ENCODE measurements around the gene NBPF11. TPM values are rescaled to one million over a fixed set of nuclear protein-coding genes. Genes with fewer than 3 reads are reported as not detected.
"Not testable (repeated sequence)": the region's sequence is repeated elsewhere in the genome, so short reads cannot be mapped to it uniquely, and the experiment has no call there.

NBPF11 gene
- total RNA-seq, 2 donors from 2014 or later: 21.1 to 24.7 TPM

DNA sequence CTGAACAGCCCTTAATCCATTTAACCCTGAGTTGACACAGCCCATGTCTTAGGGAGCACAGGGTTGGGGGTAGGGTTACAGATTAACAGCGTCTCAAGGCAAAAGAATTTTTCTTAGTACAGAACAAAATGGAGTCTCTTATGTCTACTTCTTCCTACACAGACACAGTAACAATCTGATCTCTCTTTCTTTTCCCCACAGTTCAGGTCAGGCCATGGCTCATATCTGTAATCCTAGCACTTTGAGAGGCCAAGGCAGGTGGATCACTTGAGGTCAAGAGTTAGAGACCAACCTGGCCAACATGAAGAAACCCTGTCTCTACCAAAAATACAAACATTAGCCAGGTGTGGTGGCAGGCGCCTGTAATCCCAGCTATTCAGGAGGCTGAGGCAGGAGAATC is 13.5 kb downstream of the NBPF11 start:
- not testable (repeated sequence) for H3K4me3 Mint-ChIP-seq; H3K4me1 Mint-ChIP-seq; H3K27me3 Mint-ChIP-seq (ENCODE audit: insufficient read depth); H3K4me3 ChIP-seq (ENCODE audit: low read length); H3K27ac ChIP-seq (ENCODE audit: low read depth, low read length); H3K9me3 ChIP-seq (ENCODE audit: control insufficient read depth, low read length); H3K9ac ChIP-seq (ENCODE audit: extremely low read depth, low read length, poor library complexity, severe bottlenecking); H3K9me3 Mint-ChIP-seq; H3K4me1 ChIP-seq (ENCODE audit: control insufficient read depth, insufficient read depth, low read length); DNase-seq; H3K27me3 ChIP-seq (ENCODE audit: control insufficient read depth, insufficient read depth, low read length, poor library complexity, severe bottlenecking); H3K27ac Mint-ChIP-seq; H3K36me3 ChIP-seq (ENCODE audit: control insufficient read depth, insufficient read depth, low read length)
- peaks cover 17% of the 10 kb centered on the region for H3K36me3 Mint-ChIP-seq (ENCODE audit: low read depth)
- no CpG with 5 or more reads among the region's 2 CpGs for WGBS, 2 experiments (ENCODE audit: insufficient coverage in 1 of 2, insufficient read length in 1 of 2)

DNA sequence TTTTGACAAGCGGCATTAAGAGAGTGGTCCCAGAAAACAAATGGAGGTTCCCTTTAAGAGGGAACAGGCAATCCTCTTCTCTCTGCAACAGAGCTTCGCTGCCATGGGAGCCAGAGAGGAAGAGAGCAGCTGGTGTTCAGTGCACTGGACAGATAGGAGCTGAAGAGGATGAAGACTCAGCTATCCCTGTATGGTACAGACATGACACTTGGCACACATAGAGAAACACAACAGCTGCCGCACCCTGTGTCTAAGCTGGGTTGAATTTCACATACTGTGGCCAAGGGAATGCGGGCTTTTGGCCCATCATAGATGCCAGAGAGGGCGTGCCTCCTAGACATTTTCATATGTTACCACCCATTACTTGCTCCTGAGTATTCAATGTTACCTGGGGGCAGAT is 29.7 kb downstream of the NBPF11 start:
- H3K4me3 ChIP-seq (ENCODE audit: low read length); H3K27me3 ChIP-seq (ENCODE audit: control insufficient read depth, insufficient read depth, low read length, poor library complexity, severe bottlenecking); H3K27ac ChIP-seq (ENCODE audit: low read depth, low read length); H3K9me3 ChIP-seq (ENCODE audit: control insufficient read depth, low read length); H3K9me3 Mint-ChIP-seq; H3K36me3 ChIP-seq (ENCODE audit: control insufficient read depth, insufficient read depth, low read length); H3K4me1 Mint-ChIP-seq; H3K4me3 Mint-ChIP-seq; H3K9ac ChIP-seq (ENCODE audit: extremely low read depth, low read length, poor library complexity, severe bottlenecking); DNase-seq; H3K27ac Mint-ChIP-seq; H3K27me3 Mint-ChIP-seq (ENCODE audit: insufficient read depth); H3K4me1 ChIP-seq (ENCODE audit: control insufficient read depth, insufficient read depth, low read length): not testable (repeated sequence)
- WGBS, 2 experiments (ENCODE audit: insufficient coverage in 1 of 2, insufficient read length in 1 of 2): 93 to 100% methylated on average over 2 to 3 of the region's 5 CpGs
- H3K36me3 Mint-ChIP-seq (ENCODE audit: low read depth): peaks cover 18% of the 10 kb centered on the region

DNA sequence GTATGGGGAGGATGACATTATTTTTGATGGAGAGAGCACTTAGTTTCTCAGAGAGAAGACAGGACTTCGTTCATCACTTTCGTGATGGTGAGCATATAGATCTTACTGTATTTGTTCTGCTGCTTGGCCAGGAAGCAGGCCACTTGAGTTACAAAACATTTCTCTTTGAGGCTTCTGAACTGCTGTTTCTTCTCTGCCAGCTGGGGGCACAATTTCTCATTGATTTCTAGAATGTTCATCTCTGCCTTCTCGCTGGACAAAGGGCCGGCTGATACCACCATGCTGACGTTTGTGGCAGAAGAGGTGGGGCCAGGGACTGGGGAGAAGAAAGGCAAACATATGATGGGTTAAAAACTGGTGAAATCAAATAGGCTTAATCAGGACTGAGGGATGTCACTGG is 31.7 kb downstream of the NBPF11 start:
- peaks cover 15% of the 10 kb centered on the region for H3K36me3 Mint-ChIP-seq (ENCODE audit: low read depth)
- H3K9me3 ChIP-seq (ENCODE audit: control insufficient read depth, low read length); H3K9ac ChIP-seq (ENCODE audit: extremely low read depth, low read length, poor library complexity, severe bottlenecking); H3K27ac Mint-ChIP-seq; DNase-seq; H3K36me3 ChIP-seq (ENCODE audit: control insufficient read depth, insufficient read depth, low read length); H3K27me3 Mint-ChIP-seq (ENCODE audit: insufficient read depth); H3K4me3 ChIP-seq (ENCODE audit: low read length); H3K4me1 Mint-ChIP-seq; H3K27ac ChIP-seq (ENCODE audit: low read depth, low read length); H3K27me3 ChIP-seq (ENCODE audit: control insufficient read depth, insufficient read depth, low read length, poor library complexity, severe bottlenecking); H3K9me3 Mint-ChIP-seq; H3K4me3 Mint-ChIP-seq; H3K4me1 ChIP-seq (ENCODE audit: control insufficient read depth, insufficient read depth, low read length): not testable (repeated sequence)
- TF ChIP-seq, protein P1, sequence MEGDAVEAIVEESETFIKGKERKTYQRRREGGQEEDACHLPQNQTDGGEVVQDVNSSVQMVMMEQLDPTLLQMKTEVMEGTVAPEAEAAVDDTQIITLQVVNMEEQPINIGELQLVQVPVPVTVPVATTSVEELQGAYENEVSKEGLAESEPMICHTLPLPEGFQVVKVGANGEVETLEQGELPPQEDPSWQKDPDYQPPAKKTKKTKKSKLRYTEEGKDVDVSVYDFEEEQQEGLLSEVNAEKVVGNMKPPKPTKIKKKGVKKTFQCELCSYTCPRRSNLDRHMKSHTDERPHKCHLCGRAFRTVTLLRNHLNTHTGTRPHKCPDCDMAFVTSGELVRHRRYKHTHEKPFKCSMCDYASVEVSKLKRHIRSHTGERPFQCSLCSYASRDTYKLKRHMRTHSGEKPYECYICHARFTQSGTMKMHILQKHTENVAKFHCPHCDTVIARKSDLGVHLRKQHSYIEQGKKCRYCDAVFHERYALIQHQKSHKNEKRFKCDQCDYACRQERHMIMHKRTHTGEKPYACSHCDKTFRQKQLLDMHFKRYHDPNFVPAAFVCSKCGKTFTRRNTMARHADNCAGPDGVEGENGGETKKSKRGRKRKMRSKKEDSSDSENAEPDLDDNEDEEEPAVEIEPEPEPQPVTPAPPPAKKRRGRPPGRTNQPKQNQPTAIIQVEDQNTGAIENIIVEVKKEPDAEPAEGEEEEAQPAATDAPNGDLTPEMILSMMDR (conservative IDR thresholded peaks at IDR 0.05): peak; percentile 57
- WGBS, 2 experiments (ENCODE audit: insufficient coverage in 1 of 2, insufficient read length in 1 of 2): 89% methylated on average over 2 of the region's 5 CpGs; no CpG with 5 or more reads in 1 of the 2 experiments

DNA sequence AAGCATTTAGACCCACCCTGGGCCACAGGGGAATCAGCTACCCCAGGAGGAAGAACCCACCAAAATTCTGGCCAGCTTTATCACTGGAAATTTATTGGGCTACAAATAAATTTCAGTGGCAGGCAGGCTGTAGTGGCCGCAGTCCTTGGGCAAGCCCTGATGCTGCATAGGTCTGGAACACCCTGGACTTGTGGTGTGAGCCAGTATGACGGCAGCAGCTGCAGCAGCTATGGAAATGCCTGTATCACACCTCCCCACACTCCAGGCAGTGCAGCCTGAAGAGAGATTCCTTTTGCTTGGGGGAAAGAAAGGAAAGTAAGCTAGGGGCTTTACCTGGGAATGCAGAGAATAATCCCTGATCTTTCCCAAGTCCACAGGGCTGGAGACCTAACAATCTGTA is 56.3 kb downstream of the NBPF11 start:
- not testable (repeated sequence) for H3K4me3 ChIP-seq (ENCODE audit: low read length); H3K9me3 Mint-ChIP-seq; H3K4me1 ChIP-seq (ENCODE audit: control insufficient read depth, insufficient read depth, low read length); H3K9me3 ChIP-seq (ENCODE audit: control insufficient read depth, low read length); H3K36me3 ChIP-seq (ENCODE audit: control insufficient read depth, insufficient read depth, low read length); H3K36me3 Mint-ChIP-seq (ENCODE audit: low read depth); H3K27me3 Mint-ChIP-seq (ENCODE audit: insufficient read depth); H3K27ac Mint-ChIP-seq; H3K9ac ChIP-seq (ENCODE audit: extremely low read depth, low read length, poor library complexity, severe bottlenecking); H3K4me1 Mint-ChIP-seq; H3K4me3 Mint-ChIP-seq; H3K27ac ChIP-seq (ENCODE audit: low read depth, low read length); H3K27me3 ChIP-seq (ENCODE audit: control insufficient read depth, insufficient read depth, low read length, poor library complexity, severe bottlenecking)
- DNase-seq: peak; percentile 20
- 92% methylated on average over 2 of the region's 2 CpGs; no CpG with 5 or more reads in 1 of the 2 experiments for WGBS, 2 experiments (ENCODE audit: insufficient coverage in 1 of 2, insufficient read length in 1 of 2)

Measured in endodermal cell (in vitro differentiated cells).